Measurements from ENCODE around the gene TRAPPC13.
"Not testable (repeated sequence)": the region's sequence is repeated elsewhere in the genome, so short reads cannot be mapped to it uniquely, and the experiment has no call there.

Gene TRAPPC13

GRCh38 chr5:65624571-65625555 is at the start of gene TRAPPC13, which contains the start of gene SHLD3:
Gene TRAPPC13 (plus strand): TSS chr5:65625027. CDS start chr5:65625061, 34 bp downstream.
Gene SHLD3 (plus strand): TSS chr5:65625027. CDS start chr5:65629588, 4,561 bp downstream.
- DNase-seq (ENCODE audit: low read depth), result peak; percentile 74

- DNase-seq (ENCODE audit: low read depth), result no peak
Observed at GRCh38 chr5:65577141-65577540, 47.7 kb upstream of the TRAPPC13 start.

- DNase-seq (ENCODE audit: low read depth), result no peak
Observed at GRCh38 chr5:65588694-65589093, 36.1 kb upstream of the TRAPPC13 start.

- not testable (repeated sequence) for DNase-seq (ENCODE audit: low read depth)
Observed at GRCh38 chr5:65601761-65602160, 23.1 kb upstream of the TRAPPC13 start.

- DNase-seq (ENCODE audit: low read depth), result no peak
Observed at GRCh38 chr5:65611524-65611923, 13.3 kb upstream of the TRAPPC13 start.

GRCh38 chr5:65612298-65612907 is 12.4 kb upstream of the TRAPPC13 start:
- DNase-seq (ENCODE audit: low read depth), result no peak

- no peak for DNase-seq (ENCODE audit: low read depth)
Observed at GRCh38 chr5:65620021-65620420, 4.8 kb upstream of the TRAPPC13 start.

- DNase-seq (ENCODE audit: low read depth), result not testable (repeated sequence)
Observed at GRCh38 chr5:65621961-65622360, 2.9 kb upstream of the TRAPPC13 start.

GRCh38 chr5:65623482-65623881 is 1.3 kb upstream of the TRAPPC13 start:
- DNase-seq (ENCODE audit: low read depth), result no peak

- DNase-seq (ENCODE audit: low read depth), result peak; percentile 86
Observed at GRCh38 chr5:65624025-65624570, 729 bp upstream of the TRAPPC13 start, which contains the start of gene TRIM23. Gene TRIM23 (minus strand): TSS chr5:65624333. CDS start chr5:65624274, 59 bp downstream.

- DNase-seq (ENCODE audit: low read depth), result no peak
Observed at GRCh38 chr5:65625743-65626142, 916 bp downstream of the TRAPPC13 start.

GRCh38 chr5:65630981-65631380 is 6.2 kb downstream of the TRAPPC13 start:
- DNase-seq (ENCODE audit: low read depth), result no peak

GRCh38 chr5:65640240-65640639 is 15.4 kb downstream of the TRAPPC13 start:
- no peak for DNase-seq (ENCODE audit: low read depth)

GRCh38 chr5:65646938-65647337 is 22.1 kb downstream of the TRAPPC13 start:
- no peak for DNase-seq (ENCODE audit: low read depth)

GRCh38 chr5:65647941-65648340 is 23.1 kb downstream of the TRAPPC13 start:
- DNase-seq (ENCODE audit: low read depth), result no peak

- DNase-seq (ENCODE audit: low read depth), result no peak
Observed at GRCh38 chr5:65651144-65651543, 26.3 kb downstream of the TRAPPC13 start.

- DNase-seq (ENCODE audit: low read depth), result no peak
Observed at GRCh38 chr5:65654713-65655112, 29.9 kb downstream of the TRAPPC13 start.

GRCh38 chr5:65663804-65664521 is 39.1 kb downstream of the TRAPPC13 start:
- DNase-seq (ENCODE audit: low read depth), result no peak

GRCh38 chr5:65668696-65669095 is 43.9 kb downstream of the TRAPPC13 start:
- no peak for DNase-seq (ENCODE audit: low read depth)

- no peak for DNase-seq (ENCODE audit: low read depth)
Observed at GRCh38 chr5:65672796-65673195, 48.0 kb downstream of the TRAPPC13 start.

- DNase-seq (ENCODE audit: low read depth), result no peak
Observed at GRCh38 chr5:65674749-65675148, 49.9 kb downstream of the TRAPPC13 start.

GRCh38 chr5:65676056-65676455 is 51.2 kb downstream of the TRAPPC13 start:
- DNase-seq (ENCODE audit: low read depth), result not testable (repeated sequence)

Measured in stimulated activated CD4-positive, alpha-beta T cell treated with anti-CD3 and anti-CD28 coated beads, Interleukin-2, amount 100 ng/mL, for 4 hours (primary cell).